ENCODE data around the gene MED4.

The MED4 gene

DNA sequence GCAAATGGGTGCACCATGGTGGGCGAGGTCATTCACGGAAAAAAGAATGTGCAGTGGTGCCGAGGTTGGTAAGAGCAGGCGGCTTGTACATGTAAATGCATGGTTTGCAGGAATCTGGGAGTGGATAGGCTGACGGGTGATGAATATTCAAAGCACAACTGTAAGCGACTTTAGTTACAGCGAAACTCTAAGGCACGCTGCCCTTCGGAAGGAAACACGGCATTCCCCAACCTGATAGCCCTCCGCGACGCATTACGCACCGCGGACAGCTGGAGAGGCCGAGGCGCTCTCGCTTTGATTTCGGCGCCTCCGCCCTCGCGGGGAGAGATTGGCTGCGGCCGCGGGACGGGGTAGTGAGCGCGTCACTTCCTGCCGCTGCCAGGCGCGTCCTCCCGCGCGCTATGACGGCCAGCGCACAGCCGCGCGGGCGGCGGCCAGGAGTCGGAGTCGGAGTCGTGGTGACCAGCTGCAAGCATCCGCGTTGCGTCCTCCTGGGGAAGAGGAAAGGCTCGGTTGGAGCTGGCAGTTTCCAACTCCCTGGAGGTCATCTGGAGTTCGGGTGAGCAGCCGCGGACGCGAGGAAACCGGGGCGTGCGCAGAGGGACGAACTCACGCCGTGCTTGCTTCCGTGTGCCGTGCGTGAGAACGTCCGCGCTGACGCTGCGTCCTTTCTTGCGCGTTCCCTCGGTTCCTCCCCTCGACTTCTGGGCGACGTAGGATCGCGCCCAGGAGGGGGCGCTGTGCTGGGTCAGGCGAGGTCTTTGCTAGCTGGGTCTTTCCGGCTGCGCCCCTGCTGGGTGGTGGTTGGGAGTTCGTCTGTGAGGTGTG lies 57.3 kb downstream of the MED4 start, which contains the start of gene NUDT15:
NUDT15 (plus strand) TSS at position 381 of the 828 bp plus-strand sequence; CDS start at position 402, 21 bp downstream.
- peak; percentile 89 for DNase-seq (ENCODE audit: low read depth in 2 of 2)

DNA sequence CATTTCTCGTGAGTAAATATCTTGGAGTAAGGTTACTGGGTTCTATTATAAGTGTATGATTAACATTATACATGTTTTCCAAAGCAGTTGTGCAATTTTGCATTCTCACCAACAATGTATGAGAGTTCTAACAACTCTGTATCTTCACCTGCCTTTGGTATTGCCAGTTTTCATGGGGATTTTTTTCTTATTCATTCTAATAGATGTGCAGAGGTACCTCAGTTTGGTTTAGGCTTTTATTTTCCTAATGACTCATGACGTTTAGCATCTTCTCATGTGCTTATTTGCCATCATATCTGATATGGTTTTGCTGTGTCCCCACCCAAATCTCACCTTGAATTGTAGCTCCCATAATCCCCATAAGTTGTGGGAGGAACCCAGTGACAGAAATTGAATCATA lies 65.0 kb downstream of the MED4 start:
- no peak for DNase-seq (ENCODE audit: low read depth in 2 of 2)

DNA sequence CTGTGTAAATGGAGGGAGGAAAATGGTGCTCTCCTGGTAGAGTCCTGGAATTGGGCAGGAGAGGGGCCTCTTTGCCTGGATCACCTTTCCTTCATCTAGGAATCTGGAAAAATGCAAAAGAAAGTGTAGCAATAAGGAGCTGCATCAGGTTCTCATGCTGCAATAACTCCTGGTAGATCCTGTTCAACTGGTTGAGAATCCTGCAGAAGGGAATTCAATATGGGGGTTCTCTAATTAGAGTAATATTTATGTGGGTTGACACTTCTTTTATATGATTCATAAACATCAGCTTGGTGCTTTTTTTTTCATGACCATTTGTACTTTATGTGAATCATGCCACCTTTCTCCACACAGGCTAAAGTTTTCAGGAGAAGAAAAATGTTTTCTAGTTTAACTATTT lies 66.8 kb downstream of the MED4 start:
- DNase-seq (ENCODE audit: low read depth in 2 of 2) = no peak
